Gastroesophageal sphincter (tissue), 4 donors: ENCODE measurements around the gene EXD2. TPM values are rescaled to one million over a fixed set of nuclear protein-coding genes. Genes with fewer than 3 reads are reported as not detected.
"Not testable (repeated sequence)": the region's sequence is repeated elsewhere in the genome, so short reads cannot be mapped to it uniquely, and the experiment has no call there.

ENCODE experiments used
- ATAC-seq: fragments of 150-250 bp; one replicate; pipeline ENCODE4 v1.9.1; 2016; ENCODE audit warnings: mild to moderate bottlenecking, moderate library complexity
- H3K27ac ChIP-seq, 4 donors: fragments of 200-600 bp; sonication (generic) in 3 of 4; 1 replicate in 3 of 4; 2 replicates in 1 of 4; pipeline ENCODE4 v1.5.1; 2016 to 2019
- H3K27me3 ChIP-seq: fragments of 200-600 bp; sonication (generic); one replicate; pipeline ENCODE4 v1.5.1; 2019
- H3K36me3 ChIP-seq, 2 donors: fragments of 200-600 bp; sonication (generic); one replicate each; pipeline ENCODE4 v1.5.1; 2019; ENCODE audit warnings: control low read depth in 1 of 2
- H3K4me1 ChIP-seq, 3 donors: fragments of 200-600 bp; sonication (generic); 1 replicate in 2 of 3; 2 replicates in 1 of 3; pipeline ENCODE4 v1.5.1; 2016 to 2019; ENCODE audit warnings: control low read depth in 2 of 3
- H3K4me3 ChIP-seq, 2 donors: fragments of 200-600 bp; sonication (generic); one replicate each; pipeline ENCODE4 v1.5.1; 2019; ENCODE audit warnings: mild to moderate bottlenecking in 1 of 2, moderate library complexity in 1 of 2
- H3K9me3 ChIP-seq, 3 donors: fragments of 200-600 bp; sonication (generic); one replicate each; pipeline ENCODE4 v1.5.1; 2017 to 2019; ENCODE audit warnings: control low read depth in 2 of 3
- CTCF ChIP-seq, 4 experiments: fragments of 200-600 bp in 2 of 4; fragments of 450-650 bp in 2 of 4; sonication (generic) in 1 of 4; IDR thresholded peaks; one replicate each; pipeline ENCODE4 v1.5.1; 2017 to 2019; ENCODE audit warnings: antibody characterized with exemption in 4 of 4, mild to moderate bottlenecking in 2 of 4, moderate library complexity in 2 of 4
- EP300 ChIP-seq: sonication (generic); formaldehyde crosslinking; IDR thresholded peaks from one replicate; pipeline ENCODE4 v1.6.1; 2017; ENCODE audit warnings: antibody characterized with exemption, mild to moderate bottlenecking
- POLR2A ChIP-seq, 2 donors: fragments of 450-650 bp; IDR thresholded peaks; one replicate each; pipeline ENCODE4 v1.6.1; 2017; ENCODE audit warnings: antibody characterized with exemption in 2 of 2, mild to moderate bottlenecking in 2 of 2, moderate library complexity in 1 of 2
- POLR2AphosphoS5 ChIP-seq: sonication (generic); formaldehyde crosslinking; IDR thresholded peaks from one replicate; pipeline ENCODE4 v1.6.1; 2017; ENCODE audit warnings: antibody characterized with exemption
- WGBS, 2 donors: methylation state at CpG; one replicate each; pipeline ENCODE4 v1.1.5; 2018; ENCODE audit warnings: low coverage in 1 of 2; 5-methylcytosine and 5-hydroxymethylcytosine counted together
- total RNA-seq, 4 donors: library from RNA; depleted of rRNA; stranded (reverse); fragments of >200 nt; gene quantifications; one replicate each; pipeline ENCODE4 v1.1.0, GENCODE V29; 2016

EXD2 gene
- total RNA-seq, 4 donors from 2014 or later, result 16.7 to 37.1 (median 25.8) TPM

- Histone ChIP-seq H3K27ac (peak overlapping the region; percentile 70 to 99 (median 98)), H3K27me3 (no peaks in the 10 kb centered on the region), H3K36me3 (peaks cover 0 to 4% of the 10 kb centered on the region in 2 donors), H3K4me1 (peaks cover 3 to 42% (median 13%) of the 10 kb centered on the region in 3 donors), H3K4me3 (peak overlapping the region; percentile 53 to 83), H3K9me3 (no peaks in the 10 kb centered on the region)
- 1 to 3% methylated on average over 7 to 12 of the region's 13 CpGs for WGBS, 2 donors
- TF ChIP-seq POLR2AphosphoS5 (no peak), EP300 (no peak), CTCF (IDR thresholded peaks at IDR 0.05) (no peak), POLR2A (IDR thresholded peaks at IDR 0.05) (no peak)
- no peak for ATAC-seq
These were observed 37.4 kb upstream of the EXD2 start for GRCh38 chr14:69153873-69154270.

GRCh38 chr14:69154779-69155178 is 36.5 kb upstream of the EXD2 start:
- no peaks in the 10 kb centered on the region for H3K9me3 ChIP-seq
- H3K4me1 ChIP-seq, result peaks cover 3 to 33% (median 11%) of the 10 kb centered on the region in 3 donors
- H3K27me3 ChIP-seq, result no peaks in the 10 kb centered on the region
- H3K27ac ChIP-seq, result peak overlapping the region in 2 of 4 donors; percentile 20 to 97
- WGBS, 2 donors, result 36% methylated on average over 4 of the region's 4 CpGs; no CpG with 5 or more reads in 1 of the 2 donors
- H3K36me3 ChIP-seq, result no peaks in the 10 kb centered on the region
- TF ChIP-seq POLR2AphosphoS5 (peak; percentile 68), POLR2A (IDR thresholded peaks at IDR 0.05) (no peak)
- ATAC-seq, result no peak
- no peak overlapping the region for H3K4me3 ChIP-seq

- no peak overlapping the region for H3K27ac ChIP-seq
- TF ChIP-seq EP300 (no peak), POLR2AphosphoS5 (no peak), POLR2A (IDR thresholded peaks at IDR 0.05) (no peak), CTCF (IDR thresholded peaks at IDR 0.05) (no peak)
- no peak for ATAC-seq
- no peaks in the 10 kb centered on the region for H3K9me3 ChIP-seq
- H3K36me3 ChIP-seq, result no peaks in the 10 kb centered on the region
- peaks cover 0 to 18% (median 0%) of the 10 kb centered on the region in 3 donors for H3K4me1 ChIP-seq
- H3K27me3 ChIP-seq, result no peaks in the 10 kb centered on the region
- no peak overlapping the region for H3K4me3 ChIP-seq
These were observed 35.1 kb upstream of the EXD2 start for GRCh38 chr14:69156224-69156623.

- Histone ChIP-seq H3K36me3 (no peaks in the 10 kb centered on the region), H3K27ac (no peak overlapping the region), H3K4me1 (no peaks in the 10 kb centered on the region), H3K4me3 (no peak overlapping the region), H3K27me3 (no peaks in the 10 kb centered on the region), H3K9me3 (no peaks in the 10 kb centered on the region)
- TF ChIP-seq EP300, result no peak
- no peak for TF ChIP-seq POLR2A (IDR thresholded peaks at IDR 0.05)
- no peak for TF ChIP-seq CTCF (IDR thresholded peaks at IDR 0.05)
- TF ChIP-seq POLR2AphosphoS5, result no peak
- WGBS, 2 donors, result 55 to 91% methylated on average over 1 of the region's 1 CpG
- no peak for ATAC-seq
These were observed 29.7 kb upstream of the EXD2 start for GRCh38 chr14:69161590-69161989.

DNA sequence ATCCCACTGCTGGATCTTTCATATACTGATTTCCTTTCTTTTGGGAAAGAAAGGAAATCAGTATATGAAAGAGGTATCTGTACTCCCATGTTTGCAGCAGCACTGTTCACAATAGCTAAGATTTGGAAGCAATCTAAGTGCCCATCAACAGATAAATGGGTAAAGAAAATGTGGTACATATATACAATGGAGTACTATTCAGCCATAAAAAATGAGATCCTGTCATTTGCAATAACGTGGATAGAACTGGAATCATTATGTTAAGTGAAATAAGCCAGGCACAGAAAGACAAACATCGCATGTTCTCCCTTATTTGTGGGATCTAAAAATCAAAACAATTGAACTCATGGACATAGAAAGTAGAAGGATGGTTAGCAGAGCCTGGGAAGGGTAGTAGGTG is 25.5 kb upstream of the EXD2 start:
- WGBS, 2 donors, result 40 to 82% methylated on average over 1 to 2 of the region's 2 CpGs
- not testable (repeated sequence) for ATAC-seq, H3K4me3 ChIP-seq, H3K9me3 ChIP-seq, H3K27ac ChIP-seq, H3K27me3 ChIP-seq, H3K4me1 ChIP-seq, H3K36me3 ChIP-seq

DNA sequence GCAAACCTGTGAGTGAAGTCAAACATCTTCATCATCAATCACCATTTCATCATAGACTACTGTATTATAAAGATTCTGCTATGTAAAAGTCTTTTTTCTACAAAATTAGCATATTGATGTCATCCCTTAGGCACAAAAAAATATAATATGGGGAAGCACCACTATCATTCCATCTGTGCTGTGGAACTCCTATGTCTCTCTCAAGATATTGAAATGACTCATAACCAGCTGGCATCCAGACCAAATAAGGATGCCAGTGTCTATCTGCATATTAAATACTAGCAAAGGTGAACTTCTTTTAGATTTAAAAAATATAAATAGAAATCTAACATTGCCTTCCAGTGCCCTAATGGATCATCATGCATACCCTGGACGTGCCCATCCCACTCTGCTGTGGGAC is 20.5 kb upstream of the EXD2 start:
- ATAC-seq, result no peak
- WGBS, 2 donors, result 86 to 100% methylated on average over 1 of the region's 1 CpG
- Histone ChIP-seq H3K27ac (no peak overlapping the region), H3K4me3 (no peak overlapping the region), H3K36me3 (no peaks in the 10 kb centered on the region), H3K9me3 (no peaks in the 10 kb centered on the region), H3K4me1 (no peaks in the 10 kb centered on the region), H3K27me3 (peaks cover 3% of the 10 kb centered on the region)
- TF ChIP-seq CTCF (IDR thresholded peaks at IDR 0.05), result no peak
- TF ChIP-seq POLR2AphosphoS5, result no peak
- no peak for TF ChIP-seq POLR2A (IDR thresholded peaks at IDR 0.05)
- TF ChIP-seq EP300, result no peak
